GM19240 (cell line): ENCODE data around the gene CSPG5.
A peak's percentile ranks its signal among the peaks of the same experiment; 100 is the strongest.

Experiments
- DNase-seq: peaks from one replicate; pipeline ENCODE4 v3.0.0; 2011; ENCODE audit warnings: low spot score; ENCODE audit not compliant: insufficient read length

Gene CSPG5

DNA sequence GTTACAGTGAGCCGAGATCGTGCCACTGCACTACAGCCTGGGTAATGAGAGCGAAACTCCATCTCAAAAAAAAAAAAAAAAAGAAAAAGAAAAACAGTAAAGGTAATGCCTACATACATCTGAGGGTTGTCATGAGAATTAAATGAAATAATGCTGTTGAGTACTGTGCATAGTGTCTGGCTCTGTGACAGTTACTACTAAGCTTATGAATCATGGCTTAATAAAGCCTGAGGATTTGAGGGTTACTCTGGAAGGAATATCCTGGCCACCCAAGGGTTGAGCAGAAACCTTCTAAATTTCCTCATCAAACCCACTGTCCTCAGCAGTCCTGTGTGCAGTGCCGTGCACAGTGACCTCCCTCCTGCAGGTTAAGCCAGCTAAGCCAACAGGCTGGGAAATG is 38.4 kb downstream of the CSPG5 start:
- no peak for DNase-seq

DNA sequence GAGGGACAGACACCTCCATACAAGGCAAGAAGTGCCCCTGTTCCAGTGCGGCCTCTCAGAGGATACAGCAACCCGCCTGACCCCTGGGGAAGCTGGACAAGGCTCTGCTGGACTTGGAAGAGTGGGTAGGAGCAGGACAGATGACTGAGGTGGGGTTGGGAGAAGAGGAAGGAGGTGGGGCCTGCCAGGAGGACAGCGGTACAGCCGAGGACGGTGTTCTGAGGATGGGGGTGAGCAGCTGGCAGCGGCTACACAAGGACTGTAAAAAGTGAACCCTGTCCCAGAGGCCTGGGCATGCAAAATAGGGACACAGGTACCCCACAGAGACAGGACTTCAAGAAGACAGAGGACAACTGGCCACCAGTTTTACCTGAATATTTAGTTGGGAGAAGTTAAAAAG is 41.7 kb downstream of the CSPG5 start:
- no peak for DNase-seq

DNA sequence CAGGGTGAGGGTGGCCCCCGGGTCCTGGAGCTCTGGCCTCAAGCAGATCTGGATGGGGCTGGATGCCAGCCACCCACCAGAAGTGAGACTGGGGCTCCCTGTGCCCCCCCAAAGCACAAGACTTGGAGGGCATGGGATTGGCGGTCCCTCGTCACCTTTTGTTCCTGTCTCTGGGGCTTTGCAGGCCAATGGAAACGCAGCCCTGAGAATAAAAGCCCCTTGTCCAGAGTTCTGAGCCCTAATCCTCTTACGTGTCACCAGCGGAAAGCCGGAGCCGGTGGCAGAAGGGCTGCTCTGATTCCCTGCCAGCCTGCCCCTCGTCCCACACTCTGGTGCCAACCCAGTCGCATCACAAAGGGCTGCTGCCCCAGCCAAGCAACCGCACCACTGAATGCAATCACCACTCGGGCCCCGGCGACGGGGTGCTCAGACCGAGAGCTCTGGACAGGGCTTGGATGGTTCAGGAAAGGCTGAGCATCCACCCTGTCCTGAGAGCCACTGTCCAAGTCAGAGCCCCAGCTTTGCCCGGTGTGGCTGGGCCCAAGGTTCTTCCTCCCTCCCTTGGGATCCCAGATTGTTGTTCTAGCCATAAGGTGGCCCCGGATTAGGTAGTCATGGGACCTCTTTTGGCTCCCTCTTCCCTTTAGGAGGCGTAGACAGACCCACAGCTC is 42.3 kb downstream of the CSPG5 start:
- no peak for DNase-seq

DNA sequence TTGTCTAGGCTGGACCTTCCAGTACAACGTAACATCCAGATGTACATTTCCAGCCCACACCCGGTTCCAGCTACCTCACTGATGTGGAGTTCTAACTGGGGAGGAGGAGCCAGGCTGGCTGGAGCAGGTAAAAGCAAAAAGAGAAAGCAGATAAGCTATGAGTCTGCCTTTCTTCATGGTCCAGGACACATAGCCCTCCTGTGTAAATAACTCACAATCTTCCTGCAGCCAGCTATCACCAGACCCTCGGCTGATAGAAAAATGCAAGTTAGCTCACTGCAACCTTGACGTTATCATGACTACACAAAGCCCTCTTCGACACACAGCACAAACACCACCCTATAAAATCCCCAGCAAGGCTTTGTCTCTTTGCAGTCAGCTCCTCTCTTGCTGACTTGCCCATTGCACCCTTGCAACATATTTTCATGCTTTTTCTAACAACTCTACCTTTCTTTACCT is 44.6 kb downstream of the CSPG5 start:
- no peak for DNase-seq

DNA sequence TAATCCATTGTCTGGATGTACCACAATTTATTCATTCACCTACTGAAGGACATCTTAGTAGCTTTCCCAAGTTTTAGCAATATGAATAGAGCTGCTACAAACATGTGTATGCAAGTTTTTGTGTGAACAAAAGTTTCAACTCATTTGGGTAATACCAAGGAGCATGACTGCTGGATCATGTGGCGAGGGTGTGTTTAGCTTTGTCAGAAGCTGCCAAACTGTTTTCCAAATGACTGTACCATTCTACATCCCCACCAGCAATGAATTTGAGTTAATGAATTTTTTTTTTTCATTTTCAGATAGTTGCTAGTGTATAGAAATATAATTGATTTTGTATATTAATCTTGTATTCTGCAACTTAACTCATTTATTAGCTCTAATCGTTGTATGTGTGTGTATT is 45.2 kb downstream of the CSPG5 start:
- no peak for DNase-seq

DNA sequence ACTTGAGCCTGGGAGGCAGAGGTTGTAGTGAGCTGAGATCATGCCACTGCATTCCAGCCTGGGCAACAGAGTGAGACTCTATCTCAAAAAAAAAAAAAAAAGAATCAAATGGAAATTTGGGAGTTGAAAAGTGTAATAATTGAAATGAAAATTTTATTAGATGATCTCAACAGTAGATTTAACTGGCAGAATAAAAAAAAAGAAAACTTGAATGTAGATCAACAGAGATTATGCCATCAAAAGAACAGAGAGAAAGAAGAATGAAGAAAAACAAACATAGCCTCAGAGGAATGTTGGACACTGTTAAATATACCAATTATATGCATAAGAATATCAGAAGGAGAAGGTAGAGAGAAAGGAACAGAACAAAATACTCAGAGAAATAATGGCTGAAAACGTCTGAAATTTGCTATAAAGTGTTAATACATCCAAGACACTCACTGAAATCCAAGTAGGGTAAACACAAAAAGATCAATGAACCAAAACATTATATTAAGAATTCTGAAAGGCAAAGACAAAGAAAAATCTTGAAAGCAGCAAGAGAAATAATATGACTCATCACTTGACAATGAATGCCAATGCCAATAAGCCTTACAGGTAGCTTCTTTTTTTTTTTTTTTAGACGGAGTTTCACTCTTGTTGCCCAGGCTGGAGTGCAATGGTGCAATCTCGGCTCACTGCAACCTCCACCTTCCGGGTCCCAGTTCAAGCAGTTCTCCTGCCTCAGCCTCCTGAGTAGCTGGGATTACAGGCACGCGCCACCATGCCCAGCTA is 50.5 kb downstream of the CSPG5 start:
- DNase-seq, result no peak

DNA sequence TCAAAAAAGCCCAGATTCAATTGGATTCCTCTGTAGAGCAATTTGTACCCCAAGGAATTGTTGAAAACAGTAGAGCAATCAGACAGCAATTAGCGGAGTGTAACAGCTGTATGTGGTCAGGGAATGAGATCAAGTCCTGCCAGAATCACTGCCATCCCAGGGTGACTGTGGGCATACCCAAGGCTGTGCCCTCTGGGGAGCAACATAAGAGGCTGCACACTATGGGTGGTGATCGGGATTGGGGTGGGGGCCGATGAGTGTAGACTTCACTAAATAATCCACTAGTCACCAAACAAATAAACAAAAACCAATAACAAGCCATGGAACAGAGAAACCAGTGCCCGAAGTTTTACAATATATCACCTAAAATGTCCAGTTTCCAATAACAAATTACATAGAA is 53.0 kb downstream of the CSPG5 start:
- no peak for DNase-seq

DNA sequence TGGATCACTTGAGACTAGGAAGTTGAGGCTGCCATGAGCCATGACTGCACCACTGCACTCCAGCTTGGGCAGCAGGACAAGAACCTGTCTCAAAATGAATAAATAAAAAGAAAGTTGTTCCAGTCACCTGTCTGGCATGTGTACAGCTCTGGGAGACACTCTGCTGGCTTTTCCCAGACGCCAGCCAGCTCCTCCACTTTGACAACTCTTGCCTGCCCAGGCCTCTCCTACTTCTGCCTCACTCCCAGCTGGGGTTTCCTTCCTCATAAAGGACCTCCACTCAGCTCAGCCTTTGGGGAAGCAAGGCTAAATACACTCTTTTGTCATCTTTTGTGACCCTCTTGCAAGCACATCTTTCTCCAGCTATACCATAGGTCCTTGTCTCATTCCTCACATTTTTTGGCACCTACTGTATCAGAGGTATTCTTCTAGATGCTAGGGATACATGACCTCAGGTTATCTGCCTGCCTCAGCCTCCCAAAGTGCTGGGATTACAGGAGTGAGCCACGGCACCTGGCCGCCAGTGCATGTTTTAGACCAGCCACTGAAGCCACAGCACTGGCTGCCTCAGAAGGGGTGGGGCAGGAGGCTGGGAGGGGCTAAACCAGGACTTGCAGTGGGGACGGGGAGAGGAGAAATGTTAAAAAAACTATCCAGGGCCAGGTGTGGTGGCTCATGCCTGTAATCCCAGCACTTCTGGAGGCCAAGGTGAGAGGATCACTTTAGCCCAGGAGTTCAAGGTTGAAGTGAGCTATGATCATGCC is 55.2 kb downstream of the CSPG5 start:
- DNase-seq, result no peak

DNA sequence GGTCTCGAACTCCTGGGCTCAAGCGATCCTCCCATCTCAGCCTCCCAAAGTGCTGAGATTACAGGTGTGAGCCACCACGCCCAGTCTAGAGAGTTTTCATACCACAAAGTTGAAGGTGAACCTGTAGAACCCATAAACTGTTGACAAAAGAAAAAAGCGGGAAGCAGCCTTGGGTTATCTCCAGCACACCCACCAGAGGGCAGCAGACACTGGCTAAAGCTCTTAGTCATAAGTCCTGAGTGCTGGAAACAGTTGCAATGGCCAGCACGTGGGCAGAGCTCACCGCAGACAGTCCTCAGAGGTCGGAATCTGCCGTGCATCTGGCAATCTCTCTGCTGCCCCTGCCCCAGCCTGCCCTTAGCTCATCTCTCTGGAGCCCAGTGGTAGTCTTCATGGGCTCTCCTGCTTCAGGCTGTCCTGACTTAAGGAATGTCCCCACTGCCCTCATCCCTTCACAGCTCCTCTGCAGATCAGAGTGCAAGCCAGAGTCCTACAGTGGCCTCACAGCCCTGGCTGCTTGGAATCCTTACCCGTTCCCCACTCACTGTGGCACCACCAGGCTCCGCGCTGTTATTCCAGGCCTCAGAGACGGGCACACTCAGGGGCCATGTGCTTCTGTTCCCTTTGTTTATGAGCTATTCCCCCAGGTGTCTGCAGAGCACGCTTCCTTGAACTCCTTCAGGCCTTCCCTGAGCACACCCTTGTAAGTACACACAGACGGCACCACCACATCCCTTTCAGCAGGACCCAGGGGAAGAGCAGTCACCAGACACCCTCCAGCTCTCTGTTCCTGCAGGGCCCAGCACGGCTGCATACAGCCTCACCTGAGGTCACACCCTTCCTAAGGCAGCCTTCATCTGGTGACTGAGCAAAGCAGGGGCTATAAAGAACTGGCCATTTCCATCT is 56.3 kb downstream of the CSPG5 start:
- DNase-seq, result peak; percentile 77

DNA sequence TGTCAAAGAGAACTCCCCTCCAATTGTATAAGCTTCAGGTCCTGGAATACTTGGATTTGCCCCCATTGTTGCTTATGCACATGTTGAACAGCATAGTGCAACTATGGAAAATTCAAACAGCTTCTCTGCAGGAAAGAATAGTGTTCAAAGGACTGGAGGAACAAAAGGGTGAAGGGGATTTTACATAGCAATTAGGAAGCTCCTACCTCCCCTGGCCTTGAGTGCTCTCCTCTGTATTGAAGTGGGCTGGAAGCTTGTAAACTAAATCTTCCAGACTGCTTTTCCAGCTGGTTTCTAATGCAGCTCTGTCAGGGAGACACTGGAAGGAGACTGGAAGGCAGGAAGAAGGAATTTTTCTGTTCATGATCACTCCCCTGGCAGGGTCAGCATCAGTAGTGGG is 57.9 kb downstream of the CSPG5 start:
- DNase-seq, result no peak

DNA sequence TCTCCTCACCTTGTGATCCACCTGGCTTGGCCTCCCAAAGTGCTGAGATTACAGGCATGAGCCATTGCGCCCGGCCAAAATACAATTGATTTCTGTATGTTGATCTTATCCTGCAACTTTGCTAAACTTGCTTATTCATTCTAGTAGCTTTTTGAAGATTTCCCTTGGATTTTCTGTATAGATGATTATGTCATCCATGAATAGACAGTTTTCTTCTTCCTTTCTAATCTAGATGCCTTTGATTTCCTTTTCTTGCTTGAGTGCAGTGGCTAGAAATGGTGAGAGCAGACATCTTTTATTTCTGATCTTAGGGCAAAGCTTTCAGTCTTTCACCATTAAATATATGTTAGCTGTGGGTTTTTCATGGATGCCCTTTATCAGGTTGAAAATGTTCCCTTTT is 60.7 kb downstream of the CSPG5 start:
- no peak for DNase-seq

DNA sequence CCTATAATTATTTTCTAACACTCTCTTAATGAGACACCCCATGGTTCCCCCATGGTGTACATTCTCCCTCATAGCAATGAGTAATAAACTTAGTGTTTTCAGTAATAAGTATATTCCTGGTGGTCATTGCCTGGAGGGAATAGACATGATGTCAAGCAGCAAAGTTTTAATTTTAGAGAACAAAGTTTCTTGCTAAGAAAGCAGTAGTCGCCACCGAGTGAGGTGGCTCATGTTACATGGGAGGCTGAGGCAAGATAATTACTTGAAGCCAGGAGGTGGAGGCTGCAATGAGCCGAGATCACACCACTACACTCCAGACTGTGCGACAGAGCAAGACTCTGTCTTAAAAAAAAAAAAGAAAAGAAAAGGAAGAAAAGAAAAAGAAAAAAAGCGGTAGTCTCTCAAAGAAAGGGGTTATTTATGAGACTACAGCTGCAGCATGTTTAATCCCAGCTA is 62.8 kb downstream of the CSPG5 start:
- DNase-seq, result no peak

DNA sequence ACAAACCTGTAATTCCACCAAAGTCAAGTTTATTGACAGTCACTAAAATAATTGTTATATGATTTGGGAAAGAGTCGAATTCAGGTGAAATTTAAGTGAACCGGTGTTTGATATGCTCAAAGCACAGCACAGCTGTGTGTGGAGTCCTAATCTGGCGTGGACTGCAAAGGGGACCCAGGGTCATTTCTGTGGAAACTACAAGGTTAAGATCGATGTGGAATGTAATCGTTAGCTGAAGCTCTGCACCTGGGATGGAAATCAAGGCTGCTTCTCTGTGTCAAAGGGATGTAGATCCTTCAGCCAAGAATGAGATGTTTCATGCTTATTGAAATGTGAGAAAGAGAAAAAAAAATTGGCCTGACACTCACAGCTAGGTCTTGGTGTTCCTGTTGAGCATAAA is 63.6 kb downstream of the CSPG5 start:
- DNase-seq, result no peak

DNA sequence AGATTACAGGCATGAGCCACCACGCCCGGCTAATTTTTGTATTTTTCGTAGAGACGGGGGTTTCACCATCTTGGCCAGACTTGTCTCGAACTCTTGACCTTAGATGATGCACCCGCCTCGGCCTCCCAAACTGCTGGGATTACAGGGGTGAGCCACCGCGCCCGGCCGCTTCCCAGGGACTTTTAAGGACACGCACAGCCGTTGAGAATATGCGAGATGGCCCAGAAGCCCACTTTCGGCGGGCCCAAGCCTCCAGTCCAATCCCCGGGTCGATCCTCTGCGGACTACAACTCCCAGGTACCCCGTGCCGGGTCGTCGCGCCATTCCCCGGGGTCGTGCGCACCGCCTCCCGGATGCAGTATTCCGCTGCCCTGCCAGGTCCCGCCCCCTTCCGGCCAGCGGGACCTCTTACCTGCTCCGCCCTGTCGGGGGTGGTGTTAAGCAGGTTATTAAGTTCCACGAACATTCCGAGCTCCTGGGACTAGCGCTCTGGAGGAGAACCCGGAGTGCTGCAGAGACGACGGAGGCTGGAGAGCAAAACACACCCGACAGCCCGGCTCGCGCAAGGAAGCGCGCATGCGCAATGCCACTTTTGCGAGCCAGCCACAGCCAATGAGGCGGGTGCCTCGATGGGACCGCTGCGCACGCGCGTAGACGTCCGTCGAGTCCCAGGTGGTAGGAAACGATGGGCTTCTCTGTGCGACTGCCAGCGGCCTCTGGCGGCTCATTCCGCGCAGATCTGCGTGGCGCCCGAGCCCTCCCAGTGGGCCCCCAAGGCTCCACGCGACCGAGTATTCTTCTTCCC is 65.3 kb downstream of the CSPG5 start, which contains the start of gene ELP6:
ELP6 (minus strand) TSS at position 588 of the 805 bp plus-strand sequence; CDS start at position 466, 122 bp downstream.
- DNase-seq, result peak; percentile 89

DNA sequence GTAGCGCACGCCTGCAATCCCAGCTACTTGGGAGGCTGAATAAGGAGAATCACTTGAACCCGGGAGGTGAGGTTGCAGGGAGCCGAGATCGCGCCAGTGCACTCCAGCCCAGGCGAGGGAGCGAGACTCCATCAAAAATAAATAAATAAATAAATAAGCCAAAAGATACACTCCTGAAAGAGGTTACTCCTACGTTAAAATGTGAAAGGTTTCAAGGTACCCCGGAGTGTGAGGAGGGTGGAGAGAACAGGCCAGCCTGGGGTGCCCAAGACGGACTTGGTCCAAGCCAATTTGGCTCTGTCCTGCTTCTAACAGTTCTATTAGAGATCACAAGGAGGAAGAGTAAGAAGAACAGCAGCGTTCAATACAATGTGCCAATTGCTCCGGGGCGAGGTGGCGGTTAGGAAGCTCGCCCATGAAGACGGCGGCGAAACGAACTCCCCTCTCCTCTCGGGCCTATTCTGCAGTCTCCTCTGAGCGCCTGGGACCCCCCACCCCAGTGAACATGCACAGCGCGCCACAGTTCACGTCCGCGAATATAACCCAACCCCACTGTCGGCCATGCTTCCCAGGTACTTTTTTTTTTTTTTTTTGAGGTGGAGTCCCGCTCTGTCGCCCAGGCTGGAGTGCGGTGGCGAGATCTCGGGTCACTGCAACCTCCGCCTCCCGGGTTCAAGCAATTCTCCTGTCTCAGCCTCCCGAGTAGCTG is 66.1 kb downstream of the CSPG5 start:
- DNase-seq, result no peak
